HG02763 (cell line): Measurements from ENCODE around the gene H6PD.
"Not testable (repeated sequence)": the region's sequence is repeated elsewhere in the genome, so short reads cannot be mapped to it uniquely, and the experiment has no call there.

Source experiments
- ATAC-seq: cut with Tn5 transposase; IDR thresholded peaks from one replicate; pipeline ENCODE4 v1.9.1; 2021; ENCODE audit warnings: mild to moderate bottlenecking, moderate library complexity; ENCODE audit not compliant: unreplicated experiment

The H6PD gene

DNA sequence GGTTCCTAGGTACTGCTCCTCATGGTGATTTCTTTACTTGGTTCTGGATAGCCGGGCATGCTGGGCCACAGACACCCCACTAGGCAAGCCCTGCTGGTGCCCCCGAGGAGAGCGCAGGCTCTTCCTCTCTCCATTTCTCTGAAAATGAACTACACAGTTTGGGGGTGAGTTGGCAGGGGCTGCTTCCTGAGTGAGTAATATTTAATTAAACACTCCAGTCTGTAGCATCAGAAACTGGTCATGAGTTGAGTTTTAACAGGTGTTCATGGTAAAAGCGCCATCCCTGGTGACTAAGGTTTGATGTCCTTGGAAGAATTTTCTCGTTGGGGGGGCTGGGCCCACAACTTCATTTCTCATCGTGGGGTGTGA is 59.8 kb downstream of the H6PD start:
- no peak for ATAC-seq

DNA sequence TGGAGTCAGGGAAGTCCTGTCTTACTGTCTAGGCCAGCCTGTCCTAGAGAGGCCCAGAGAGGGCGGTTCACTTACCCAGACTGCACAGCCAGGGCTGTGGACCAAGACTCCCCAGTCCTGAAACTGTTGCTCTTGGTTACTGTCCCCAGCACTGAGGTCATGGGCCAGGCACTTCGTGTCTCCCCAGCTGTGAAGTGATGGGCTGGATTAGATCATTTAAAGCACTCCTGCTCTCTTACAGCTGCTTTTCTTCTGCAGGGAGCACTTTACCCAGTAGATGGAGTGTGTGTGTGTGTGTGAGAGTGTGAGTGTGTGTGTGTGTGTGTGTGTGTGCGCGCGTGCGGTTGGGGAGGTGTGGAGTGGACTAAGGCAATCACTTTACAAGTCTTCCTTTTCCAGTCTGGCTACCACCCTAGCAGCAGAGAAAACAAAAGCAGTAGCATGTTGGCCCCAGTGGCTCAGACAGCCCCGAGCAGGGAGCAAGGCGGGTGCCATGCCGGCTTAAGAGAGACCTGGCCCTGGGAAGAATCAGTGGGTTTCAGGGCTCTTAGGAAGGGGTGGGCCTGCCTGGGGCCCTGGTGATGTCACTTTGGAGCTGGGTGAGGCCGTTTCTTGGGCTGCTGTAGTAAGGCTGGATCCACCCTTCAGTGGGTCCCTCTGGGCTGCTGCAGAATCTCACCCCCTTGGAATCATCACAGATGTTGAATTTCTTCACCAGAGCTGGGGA is 60.5 kb downstream of the H6PD start:
- ATAC-seq, result no peak

DNA sequence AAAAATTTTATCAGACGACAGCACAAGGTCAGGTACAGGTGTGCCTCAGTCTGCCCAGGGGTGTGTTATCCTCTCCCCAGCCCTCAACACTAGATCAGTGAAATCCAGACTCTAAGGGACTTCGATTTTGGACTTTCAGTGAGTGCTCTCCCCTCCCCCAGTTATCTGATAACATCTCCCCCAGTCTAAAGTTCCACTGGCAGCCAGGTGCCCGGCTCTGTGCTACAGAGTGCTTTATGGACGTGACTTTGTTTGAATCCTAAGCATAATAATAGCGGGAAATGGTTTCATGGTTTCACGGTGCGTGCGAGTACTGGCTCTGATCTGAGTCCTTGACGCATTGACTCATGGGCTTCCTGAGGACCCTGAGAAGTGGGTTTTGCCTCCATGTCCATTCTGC is 61.3 kb downstream of the H6PD start:
- no peak for ATAC-seq

DNA sequence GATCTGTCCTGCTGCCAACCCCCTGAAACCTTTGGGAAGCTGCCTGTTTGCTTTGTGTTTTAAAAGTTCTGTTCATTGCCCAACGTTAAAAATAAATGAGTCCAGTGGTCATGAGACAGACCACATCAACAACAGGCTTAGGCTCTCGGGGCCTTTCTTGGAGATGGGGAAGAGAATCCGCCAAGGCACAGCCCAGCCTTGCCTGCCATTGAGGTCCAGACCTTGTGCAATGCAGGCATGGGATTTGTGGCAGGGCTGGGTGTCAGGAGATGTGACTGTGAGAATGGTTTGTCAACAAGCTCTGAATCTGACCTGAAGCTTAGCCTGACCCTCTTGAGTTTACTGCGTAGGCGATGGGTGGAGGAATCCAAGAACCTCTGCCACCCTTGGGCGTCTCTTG is 62.3 kb downstream of the H6PD start:
- ATAC-seq, result no peak

DNA sequence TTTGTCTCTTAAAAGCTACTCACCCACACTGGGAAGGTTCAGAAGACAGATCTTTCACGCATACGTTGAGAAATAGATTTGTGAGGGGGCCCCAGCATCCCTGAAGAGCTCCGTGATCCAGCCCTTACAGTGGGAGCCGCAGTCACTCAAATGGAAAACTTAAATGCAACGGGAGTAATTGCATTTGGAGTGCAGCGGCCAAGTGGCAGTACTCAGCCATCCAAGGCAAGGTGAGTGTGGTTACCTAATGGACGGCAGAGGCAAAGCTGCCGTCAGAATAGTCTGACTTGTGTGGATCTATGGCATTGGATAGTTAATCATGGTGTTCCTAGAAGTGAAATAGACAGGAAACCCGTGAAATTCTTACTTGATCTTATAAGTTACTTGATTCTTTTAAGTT is 63.3 kb downstream of the H6PD start:
- ATAC-seq, result no peak

DNA sequence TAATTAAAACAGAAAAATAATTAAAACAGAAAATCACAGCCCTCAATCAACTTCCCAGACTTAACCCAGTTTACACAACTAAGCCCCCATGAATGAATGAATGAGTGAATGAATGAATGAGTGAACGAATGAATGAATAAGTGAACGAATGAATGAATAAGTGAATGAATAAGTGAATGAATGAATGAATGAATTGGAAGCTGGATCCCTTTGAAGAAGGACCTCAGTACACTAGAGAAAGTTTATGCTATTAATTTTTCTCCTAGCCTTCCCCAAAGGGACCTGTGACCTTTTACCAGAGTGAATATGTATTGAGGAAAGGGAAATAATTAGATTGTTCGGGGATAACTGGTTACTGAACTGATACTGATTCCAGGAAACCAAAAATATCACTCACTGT is 63.7 kb downstream of the H6PD start:
- ATAC-seq, result no peak

DNA sequence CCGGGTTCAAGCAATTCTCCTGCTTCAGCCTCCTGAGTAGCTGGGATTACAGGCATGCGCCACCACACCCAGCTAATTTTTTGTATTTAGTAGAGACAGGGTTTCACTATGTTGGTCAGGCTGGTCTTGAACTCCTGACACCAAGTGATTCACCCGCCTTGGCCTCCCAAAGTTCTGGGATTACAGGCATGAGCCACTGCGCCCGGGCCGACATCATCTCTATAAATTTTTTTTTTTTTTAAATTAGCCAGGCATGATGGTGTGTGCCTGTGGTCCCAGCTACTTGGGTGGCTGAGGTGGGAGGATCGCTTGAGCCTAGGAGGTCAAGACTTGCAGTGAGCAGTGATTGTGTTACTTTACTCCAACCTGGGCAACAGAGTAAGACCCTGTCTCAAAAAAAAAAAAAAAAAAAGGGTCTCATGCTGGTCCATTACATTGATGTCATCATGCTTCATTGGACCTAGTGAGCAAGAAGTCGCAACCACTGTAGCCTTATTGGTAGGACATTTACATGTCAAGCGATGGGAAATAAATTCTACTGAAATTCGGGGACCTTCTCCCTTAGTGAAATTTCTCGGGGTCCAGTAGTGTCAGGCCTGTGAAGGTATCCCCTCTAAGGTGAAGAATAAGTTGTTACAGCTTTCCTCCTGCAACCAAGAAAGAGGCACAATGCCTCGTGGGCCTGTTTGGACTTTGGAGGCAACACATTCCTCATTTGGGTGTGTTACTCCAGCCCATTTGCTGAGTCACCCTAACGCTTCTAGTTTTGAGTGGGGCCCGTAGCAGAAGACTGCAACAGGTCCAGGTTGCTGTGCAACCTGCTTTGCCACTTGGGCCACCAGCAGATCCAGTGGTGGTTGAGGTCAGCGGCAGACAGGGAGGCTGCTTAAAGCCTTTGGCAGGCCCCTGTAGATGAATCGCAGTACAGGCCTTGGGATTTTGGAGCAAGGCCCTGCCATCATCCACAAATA is 65.3 kb downstream of the H6PD start:
- ATAC-seq, result not testable (repeated sequence)

DNA sequence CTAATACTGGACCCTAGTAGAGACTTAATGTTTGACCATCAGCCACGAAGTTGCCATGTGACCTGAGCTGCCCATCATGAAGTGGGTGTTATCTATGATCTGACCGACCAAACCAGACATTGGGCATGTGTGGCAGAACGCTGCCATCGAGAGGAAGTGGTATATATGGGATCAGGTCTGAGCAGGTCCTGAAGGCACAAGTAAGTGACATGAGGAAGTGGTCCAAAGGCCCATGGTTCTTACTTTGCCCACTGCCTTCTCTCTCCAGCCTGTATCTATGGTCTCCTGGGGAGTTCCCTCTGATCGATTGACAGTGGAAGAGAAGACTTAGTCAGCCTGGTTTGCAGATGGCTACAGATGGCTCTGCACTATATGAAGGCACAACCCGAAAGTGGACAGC is 66.0 kb downstream of the H6PD start:
- no peak for ATAC-seq

DNA sequence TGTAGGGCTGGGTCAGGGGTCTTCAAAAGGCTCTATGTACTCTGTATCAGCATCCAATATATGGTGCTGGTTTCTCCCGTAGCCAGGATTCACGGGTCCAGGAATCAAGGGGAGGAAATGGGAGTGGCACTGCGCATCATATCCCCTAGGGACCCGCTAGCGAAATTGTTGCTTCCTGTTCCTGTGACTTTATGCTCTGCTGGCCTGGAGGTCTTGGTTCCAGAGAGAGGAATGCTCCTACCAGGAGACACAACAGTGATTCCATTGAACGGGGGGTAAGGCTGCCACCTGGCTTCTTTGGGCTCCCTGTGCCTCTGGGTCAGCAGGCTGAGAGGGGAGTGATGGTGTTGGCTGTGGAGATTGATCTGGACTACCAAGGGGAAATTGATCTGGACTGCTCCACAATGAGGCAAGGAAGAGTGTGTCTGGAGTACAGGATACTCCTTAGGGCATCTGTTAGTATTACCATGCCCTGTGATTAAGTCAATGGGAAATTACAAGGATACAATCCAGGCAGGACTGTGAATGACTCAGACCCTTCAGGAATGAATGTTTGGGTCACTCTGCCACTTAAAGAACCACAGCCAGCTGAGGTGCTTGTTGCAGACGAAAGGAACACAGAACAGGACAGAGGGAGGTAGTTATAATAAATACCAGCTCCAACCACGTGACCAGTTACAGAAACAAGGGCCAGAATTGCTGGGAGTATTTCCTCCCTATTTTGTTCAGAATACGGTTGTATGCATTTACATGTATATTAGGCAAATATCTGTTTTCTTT is 68.4 kb downstream of the H6PD start:
- ATAC-seq, result no peak

DNA sequence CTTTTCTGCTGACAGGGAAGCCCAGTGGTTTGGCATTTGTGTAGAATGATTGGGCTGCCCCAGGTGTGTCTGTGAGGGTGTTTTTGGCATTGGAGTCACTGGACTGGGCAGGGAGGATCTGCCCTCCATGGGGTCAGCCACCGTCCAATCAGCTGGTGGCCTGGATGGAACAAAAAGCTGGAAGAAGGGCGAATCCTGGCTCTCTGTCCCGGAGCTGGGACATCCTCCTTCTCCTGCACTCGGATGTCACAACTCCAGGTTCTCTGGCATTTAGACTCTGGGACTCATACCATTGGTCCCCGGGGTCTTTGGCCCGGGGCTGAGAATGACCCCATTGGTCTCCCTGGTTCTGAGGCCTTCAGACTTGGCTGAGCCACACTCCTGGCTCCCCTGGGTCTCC is 69.3 kb downstream of the H6PD start:
- ATAC-seq, result no peak

DNA sequence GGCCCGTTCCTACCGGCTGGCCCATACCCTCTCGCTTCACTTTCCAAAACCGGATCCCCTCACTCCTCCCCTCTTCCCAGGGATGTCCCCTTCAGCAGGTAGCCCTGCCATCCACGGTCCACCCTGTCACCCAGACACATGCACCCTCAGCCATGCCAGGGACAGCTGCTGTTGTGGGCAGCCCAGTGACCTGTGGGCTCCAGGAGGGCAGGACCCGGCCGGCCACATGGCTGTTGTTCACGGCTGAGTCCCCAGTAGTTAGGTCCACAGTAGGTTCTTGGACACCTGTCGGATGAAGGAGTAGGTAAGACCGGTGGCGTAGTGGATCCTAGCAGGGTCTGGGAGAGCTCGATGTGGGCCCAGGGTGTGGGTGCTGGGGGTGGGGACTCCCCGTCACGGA is 70.6 kb downstream of the H6PD start:
- no peak for ATAC-seq

DNA sequence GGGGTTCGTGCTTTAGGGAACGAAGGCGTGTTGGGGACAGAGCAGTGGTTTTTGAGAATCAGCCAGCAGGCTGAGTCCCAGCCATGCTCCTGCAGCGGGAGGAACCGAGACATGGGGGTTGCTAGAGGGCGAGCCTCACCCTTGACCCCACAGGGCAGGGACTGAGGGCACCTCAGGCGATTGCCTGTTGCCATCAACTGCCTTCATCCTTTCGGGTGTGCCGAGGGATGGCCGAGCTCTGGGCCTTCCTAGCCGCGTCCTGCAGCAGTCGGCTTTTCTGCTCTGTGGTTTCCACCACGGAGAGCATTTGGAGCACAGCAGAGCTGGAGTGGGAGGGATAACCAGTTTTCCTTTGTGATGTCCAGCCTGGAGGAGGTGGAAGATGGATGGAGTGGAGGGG is 71.4 kb downstream of the H6PD start:
- ATAC-seq, result no peak

DNA sequence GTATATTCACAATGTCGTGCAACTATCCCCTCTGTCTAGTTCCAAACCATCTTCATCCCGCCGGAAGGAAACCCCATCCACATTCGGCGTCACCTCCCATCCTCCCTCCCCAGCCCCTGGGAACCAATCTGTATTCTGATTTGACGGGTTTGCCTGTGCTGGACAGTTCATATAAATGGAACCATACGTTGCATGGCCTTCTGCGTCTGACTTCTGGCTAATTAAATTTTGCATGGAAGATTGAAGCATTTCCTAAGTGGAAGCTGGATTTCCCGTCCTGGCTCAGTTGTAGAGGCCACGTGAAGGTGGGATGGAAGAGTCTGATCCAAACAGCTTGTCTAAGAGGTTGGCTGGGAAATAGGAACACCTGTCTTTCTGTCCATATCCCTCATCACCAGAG is 72.7 kb downstream of the H6PD start:
- ATAC-seq, result no peak

DNA sequence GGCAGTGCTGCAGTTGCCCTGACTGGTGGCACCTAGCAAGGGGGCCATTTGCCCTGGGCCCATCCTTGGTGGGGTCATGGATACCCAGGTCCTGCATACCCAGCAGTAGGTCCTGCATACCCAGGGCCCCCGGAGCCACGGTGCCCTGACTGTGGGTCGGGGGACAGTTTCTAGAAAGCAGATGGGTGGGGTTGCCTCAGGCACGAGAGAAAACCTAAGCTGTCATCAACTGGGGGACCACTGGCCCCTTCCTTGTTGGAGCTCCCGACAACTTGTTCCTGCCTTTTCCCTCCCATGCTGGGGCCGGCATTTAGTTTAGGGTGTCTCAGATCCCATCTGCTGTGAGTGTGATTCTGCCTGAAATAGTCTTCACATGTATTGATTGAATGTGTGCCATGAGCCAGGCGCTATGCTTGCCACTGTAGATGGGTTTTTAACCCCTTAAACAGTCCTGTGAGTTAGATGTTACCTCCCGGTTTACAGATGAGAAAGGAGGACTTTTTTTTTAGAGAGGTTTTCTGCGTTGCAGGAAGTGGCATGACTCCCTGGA is 73.7 kb downstream of the H6PD start:
- no peak for ATAC-seq

DNA sequence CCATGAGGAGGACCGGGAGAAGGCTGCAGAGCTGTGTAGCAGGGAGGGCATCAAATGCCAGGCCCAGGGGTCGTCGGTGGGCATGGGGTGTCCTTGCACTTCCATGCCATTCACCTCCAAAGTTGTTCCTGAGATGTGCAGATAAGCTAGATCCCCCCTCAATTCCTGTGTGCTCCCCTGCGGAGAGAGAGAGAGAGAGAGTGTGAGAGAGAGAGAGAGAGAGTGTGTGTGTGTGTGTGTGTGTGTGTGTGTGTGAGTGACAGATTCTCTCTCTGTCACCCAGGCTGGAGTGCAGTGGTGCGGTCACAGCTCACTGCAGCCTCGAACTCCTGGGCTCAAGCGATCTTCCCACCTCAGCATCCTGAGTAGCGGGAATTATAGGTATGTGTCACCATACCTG is 74.5 kb downstream of the H6PD start:
- ATAC-seq, result no peak

DNA sequence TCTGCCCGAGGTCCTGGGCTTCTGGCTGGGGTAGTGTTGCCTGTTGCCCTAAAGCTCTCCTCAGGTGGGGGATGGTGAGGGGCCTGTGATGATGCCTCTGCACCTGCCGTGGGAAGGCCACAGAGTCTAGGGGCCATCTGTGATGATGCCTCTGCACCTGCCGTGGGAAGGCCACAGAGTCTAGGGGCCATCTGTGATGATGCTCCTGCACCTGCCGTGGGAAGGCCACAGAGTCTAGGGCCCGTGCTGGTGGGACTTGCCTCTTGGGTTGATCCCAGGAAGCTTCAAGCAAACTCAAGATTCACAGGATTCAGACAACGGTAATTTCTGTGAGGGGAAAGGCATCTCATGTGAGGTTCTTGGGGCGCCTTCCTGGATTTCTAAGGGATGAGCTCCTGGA is 75.4 kb downstream of the H6PD start:
- ATAC-seq, result no peak

DNA sequence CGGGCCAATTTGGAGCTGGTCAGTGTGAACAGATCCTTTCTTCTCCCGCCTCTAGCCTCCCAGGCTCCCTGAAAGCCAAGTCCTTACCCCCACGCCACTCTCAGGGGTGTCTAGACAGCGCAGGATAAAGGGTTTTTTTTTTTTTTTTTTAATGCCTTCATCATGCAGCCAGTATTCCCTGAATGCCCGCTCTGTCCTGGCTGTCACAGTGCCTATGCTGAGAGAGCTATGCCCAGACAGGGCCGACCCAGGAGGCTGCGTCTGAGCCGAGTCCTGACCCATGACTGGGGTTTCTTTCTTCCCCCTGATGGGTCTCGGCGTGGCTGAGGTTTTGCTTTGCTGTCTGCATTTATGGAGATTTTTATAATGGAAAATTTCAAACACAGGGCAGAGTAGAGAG is 76.5 kb downstream of the H6PD start:
- ATAC-seq, result no peak

DNA sequence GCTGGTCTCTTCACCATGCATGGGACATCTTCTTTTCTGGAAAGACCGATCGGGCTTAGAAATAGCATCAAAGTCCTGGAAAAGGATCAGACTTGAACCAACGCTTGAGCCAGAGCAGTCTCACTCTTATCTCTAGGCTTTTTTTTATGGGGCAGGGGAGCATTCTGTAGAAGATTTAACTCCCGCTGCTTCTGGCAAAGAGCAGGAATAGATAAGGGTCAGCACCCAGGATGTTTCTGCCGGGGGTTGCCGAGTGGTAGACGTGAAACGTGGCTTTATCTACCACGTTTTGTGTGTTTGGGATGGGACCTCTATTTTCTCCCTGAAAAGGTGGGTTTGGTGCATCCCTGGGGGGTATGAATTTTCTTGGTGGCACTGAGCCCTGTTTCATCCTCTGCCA is 76.9 kb downstream of the H6PD start:
- ATAC-seq, result no peak

DNA sequence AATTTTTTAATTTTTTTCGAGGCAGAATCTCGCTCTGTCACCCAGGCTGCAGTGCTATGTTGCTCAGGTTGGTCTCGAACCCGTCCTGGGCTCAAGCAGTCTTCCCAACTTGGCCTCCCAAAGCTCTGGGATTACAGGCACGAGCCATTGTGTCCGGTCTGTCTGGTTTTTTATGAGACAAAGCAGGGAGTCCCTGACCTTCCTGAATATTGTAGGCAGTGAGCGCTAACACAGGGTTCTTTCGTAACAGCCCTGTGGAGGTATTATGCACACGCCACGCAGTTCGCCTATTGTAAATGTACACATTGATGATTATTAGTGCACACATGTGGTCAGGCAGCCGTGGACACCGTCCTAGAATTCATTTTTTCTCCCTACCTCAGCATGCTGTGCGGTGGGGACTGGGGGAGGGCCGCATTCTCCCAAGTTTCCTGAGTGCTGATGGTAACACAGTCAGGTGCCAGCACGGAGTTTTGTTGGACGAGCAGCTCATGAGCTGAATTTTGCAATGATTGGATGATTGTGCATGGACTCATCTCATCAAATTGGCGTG is 77.7 kb downstream of the H6PD start:
- ATAC-seq, result no peak

DNA sequence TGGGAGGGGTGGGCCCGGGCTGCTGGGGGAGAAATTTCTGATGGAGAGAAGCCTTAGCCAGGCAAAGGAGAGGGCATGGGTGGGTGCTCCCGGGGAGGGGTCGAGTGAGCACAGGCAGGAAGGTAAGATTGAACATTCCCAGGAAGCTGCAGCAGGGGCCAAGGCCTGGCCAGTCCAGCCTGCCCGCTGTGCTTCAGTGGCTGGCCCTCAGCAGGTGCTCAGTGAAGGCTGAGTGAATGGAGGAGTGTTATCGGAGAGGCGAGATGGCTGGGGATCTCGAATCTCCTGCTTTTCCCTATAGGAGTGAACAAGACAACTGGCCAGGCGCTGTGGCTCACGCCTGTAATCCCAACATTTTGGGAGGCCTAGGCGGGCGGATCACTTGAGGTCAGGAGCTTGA is 79.0 kb downstream of the H6PD start:
- no peak for ATAC-seq

DNA sequence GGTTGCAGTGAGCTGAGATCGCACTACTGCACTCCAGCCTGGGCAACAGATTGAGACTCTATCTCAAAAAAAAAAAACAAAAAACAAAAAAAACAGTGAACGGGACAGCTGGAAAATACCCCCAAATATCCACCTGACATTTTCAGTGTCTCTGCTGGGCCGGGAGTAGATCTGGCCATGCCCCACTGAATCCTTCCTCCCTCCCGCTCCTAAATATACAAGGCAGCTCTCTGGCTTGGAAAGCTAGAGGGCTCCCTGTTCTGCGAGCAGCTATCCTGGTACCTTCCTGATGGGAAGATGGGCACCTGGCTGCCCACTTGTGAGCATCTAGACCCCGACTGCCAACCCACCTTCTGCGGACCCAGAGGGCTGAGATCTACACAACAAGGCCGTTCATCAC is 79.5 kb downstream of the H6PD start:
- no peak for ATAC-seq
